Hepatocyte (in vitro differentiated cells): ENCODE results near the gene COL4A2.

Source experiments
- CTCF ChIP-seq: fragments of 200-600 bp; sonication (generic); IDR thresholded peaks from 2 replicates; pipeline ENCODE4 v1.5.1; 2016; ENCODE audit warnings: antibody characterized with exemption, mild to moderate bottlenecking; ENCODE audit not compliant: poor library complexity
- EZH2 ChIP-seq: fragments of 200-600 bp; sonication (generic); IDR thresholded peaks from 2 replicates; pipeline ENCODE4 v1.6.1; 2016; ENCODE audit warnings: antibody characterized with exemption, mild to moderate bottlenecking, borderline replicate concordance
- EZH2phosphoT487 ChIP-seq: fragments of 200-600 bp; sonication (generic); IDR thresholded peaks from one replicate; pipeline ENCODE4 v1.6.1; 2018; ENCODE audit warnings: antibody characterized with exemption, mild to moderate bottlenecking, low read depth, moderate library complexity; ENCODE audit not compliant: unreplicated experiment, severe bottlenecking

DNA sequence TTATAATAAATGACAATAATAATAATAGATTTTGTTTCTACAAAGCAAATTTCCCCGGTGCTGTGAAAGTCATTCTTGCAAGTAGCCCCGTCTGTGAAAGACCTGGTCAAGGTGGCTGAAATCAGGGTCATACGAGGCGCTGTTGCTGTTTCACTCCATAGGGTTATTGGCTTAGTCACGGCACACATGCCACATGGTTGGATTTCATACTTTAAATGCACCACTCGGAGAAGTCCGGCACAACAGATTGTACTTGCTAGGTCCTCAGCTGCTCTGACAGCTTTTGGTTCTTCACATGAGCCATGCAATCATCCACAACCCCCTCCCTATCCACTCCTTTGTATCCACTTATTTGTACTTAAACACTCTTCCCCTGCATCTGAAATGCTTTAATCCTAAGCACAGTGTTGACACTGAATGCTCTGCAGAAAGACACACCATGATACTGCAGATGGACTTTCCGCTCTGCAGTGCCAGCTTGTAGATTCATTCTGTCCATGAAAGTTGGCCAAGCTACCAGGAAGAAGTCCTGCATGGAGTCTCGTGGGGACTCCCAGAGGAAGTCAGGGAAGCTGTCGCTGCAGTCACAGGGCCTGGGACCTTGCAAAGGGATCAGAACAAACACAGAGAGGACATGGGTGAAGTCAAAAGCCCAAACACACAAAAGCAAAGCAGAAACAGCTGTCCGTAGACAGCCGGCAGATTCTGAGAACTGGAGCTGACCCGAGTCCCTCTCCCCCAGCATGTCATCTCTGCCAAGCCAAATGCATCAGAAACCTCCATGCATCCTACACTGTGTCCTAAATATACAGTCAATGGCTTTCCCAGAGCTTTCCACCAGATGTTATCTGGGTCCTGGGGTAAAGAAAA, 124.6 kb downstream of the COL4A2 start:
- TF ChIP-seq CTCF (no peak), EZH2 (no peak), EZH2phosphoT487 (no peak)
